ENCODE results near the gene EPHB1. TPM values are rescaled to one million over a fixed set of nuclear protein-coding genes. Genes with fewer than 3 reads are reported as not detected.

EPHB1 gene
- total RNA-seq, 1 donor from 2014 or later = 13.7 TPM

DNA sequence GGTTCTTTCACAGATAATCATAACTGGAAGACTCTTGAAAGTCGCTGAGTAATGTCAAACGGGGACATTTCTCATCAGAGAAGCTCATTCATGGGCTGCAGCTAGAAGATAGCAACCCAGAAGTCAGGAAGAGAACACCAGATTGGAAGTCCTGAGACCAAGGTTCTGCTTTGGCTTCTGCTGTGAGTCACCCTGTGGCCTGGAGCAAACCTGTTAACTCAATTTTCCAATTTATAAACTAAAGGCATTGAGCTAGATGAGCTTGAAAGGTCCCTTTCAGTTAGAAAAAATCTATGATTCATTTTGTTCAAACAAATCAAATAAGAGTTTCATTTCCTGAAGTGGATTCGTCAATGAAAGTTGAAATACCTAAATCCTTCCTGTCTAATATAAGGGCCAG is 402.2 kb downstream of the EPHB1 start:
- TF ChIP-seq, protein P1, sequence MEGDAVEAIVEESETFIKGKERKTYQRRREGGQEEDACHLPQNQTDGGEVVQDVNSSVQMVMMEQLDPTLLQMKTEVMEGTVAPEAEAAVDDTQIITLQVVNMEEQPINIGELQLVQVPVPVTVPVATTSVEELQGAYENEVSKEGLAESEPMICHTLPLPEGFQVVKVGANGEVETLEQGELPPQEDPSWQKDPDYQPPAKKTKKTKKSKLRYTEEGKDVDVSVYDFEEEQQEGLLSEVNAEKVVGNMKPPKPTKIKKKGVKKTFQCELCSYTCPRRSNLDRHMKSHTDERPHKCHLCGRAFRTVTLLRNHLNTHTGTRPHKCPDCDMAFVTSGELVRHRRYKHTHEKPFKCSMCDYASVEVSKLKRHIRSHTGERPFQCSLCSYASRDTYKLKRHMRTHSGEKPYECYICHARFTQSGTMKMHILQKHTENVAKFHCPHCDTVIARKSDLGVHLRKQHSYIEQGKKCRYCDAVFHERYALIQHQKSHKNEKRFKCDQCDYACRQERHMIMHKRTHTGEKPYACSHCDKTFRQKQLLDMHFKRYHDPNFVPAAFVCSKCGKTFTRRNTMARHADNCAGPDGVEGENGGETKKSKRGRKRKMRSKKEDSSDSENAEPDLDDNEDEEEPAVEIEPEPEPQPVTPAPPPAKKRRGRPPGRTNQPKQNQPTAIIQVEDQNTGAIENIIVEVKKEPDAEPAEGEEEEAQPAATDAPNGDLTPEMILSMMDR (conservative IDR thresholded peaks at IDR 0.05) = no peak
- peaks cover 12% of the 10 kb centered on the region for H3K36me3 Mint-ChIP-seq (ENCODE audit: low read depth)
- no peaks in the 10 kb centered on the region for H3K27me3 Mint-ChIP-seq (ENCODE audit: low read depth)
- H3K4me1 Mint-ChIP-seq = peaks cover 6% of the 10 kb centered on the region
- no peak for DNase-seq (ENCODE audit: low read depth, low spot score)
- no peak overlapping the region for H3K4me3 Mint-ChIP-seq
- H3K9me3 Mint-ChIP-seq = peaks cover 3% of the 10 kb centered on the region
- no peak overlapping the region for H3K27ac Mint-ChIP-seq (ENCODE audit: unreplicated experiment)

DNA sequence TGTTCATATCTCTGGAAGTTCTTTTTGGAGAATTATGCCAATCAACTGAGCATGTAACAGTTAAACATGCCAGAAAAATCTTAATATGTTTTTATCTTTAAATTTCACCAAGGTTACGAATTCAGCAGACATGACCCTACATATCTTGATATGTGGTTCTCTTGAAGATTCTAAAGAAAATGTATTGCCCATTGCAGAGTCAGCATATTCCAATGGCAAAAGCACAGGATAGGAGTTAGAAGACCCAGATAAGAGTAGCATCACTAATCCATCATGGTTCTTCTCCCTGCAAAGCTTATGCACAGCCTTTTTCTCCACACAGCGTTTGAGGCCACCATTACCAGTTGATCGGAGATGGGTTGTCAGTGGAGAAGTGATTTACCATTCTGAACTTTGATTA is 402.8 kb downstream of the EPHB1 start:
- no peaks in the 10 kb centered on the region for H3K27me3 Mint-ChIP-seq (ENCODE audit: low read depth)
- peaks cover under 1% of the 10 kb centered on the region for H3K4me1 Mint-ChIP-seq
- no peak overlapping the region for H3K27ac Mint-ChIP-seq (ENCODE audit: unreplicated experiment)
- no peak for DNase-seq (ENCODE audit: low read depth, low spot score)
- TF ChIP-seq, protein P1 (conservative IDR thresholded peaks at IDR 0.05) = no peak
- peaks cover 12% of the 10 kb centered on the region for H3K36me3 Mint-ChIP-seq (ENCODE audit: low read depth)
- H3K4me3 Mint-ChIP-seq = no peak overlapping the region
- H3K9me3 Mint-ChIP-seq = peaks cover 4% of the 10 kb centered on the region

DNA sequence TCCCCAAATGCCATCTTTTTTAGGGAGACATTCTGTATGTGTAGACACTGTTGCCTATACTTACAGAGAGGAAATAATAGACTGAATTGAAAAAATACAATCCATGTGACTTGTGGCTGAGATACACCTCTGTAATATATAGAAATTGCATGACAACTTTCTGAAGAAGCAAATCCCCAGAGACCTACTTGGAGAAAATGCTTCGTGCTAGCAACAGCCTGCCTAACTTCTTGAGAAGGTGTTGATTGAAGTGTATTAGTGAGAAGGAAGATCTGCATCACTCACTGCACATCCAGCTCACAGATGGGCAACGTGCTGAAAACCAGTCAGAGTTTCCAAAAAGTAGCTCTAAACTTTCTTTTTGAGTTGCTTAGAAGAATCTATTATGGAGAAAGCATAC is 404.1 kb downstream of the EPHB1 start:
- peaks cover 4% of the 10 kb centered on the region for H3K9me3 Mint-ChIP-seq
- no peak overlapping the region for H3K27ac Mint-ChIP-seq (ENCODE audit: unreplicated experiment)
- no peaks in the 10 kb centered on the region for H3K27me3 Mint-ChIP-seq (ENCODE audit: low read depth)
- TF ChIP-seq, protein P1 (conservative IDR thresholded peaks at IDR 0.05) = no peak
- H3K4me1 Mint-ChIP-seq = no peaks in the 10 kb centered on the region
- H3K4me3 Mint-ChIP-seq = no peak overlapping the region
- peaks cover 10% of the 10 kb centered on the region for H3K36me3 Mint-ChIP-seq (ENCODE audit: low read depth)
- DNase-seq (ENCODE audit: low read depth, low spot score) = no peak

DNA sequence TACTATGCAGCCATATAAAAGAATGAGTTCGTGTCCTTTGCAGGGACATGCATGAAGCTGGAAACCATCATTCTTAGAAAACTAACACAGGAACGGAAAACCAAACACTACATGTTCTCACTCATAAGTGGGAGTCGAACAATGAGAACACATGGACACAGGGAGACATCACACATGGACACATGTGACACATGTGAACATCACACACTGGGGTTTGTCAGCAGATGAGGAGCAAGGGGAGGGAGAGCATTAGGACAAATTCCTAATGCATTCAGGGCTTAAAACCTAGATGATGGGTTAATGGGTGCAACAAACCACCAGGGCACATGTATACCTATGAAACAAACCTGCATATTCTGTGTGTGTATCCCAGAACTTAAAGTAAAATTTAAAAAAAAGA is 408.0 kb downstream of the EPHB1 start:
- Mint-ChIP-seq H3K27ac (ENCODE audit: unreplicated experiment) (no peak overlapping the region), H3K4me1 (no peaks in the 10 kb centered on the region), H3K9me3 (peaks cover 4% of the 10 kb centered on the region), H3K36me3 (ENCODE audit: low read depth) (peaks cover 5% of the 10 kb centered on the region), H3K27me3 (ENCODE audit: low read depth) (no peaks in the 10 kb centered on the region), H3K4me3 (no peak overlapping the region)
- TF ChIP-seq, protein P1 (conservative IDR thresholded peaks at IDR 0.05) = no peak
- DNase-seq (ENCODE audit: low read depth, low spot score) = no peak

DNA sequence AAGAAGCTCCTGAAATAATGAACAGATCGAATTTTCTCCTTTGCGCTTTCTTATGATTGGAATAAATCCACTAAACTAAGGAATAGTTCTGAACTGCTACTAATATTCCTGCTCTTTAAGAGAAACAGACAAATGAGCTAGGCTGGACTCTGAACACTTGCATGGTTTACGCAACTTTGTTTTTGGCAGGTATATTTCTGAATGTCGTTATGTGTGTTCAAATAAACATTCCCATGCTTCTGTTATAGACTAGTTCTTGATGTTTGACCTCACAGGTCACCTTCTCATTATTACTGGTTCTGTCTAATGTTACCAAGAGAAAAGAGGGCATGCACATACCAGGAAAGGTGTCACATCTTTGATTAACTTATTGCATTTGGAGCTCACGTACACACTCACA is 418.2 kb downstream of the EPHB1 start:
- Mint-ChIP-seq H3K36me3 (ENCODE audit: low read depth) (no peaks in the 10 kb centered on the region), H3K27ac (ENCODE audit: unreplicated experiment) (no peak overlapping the region), H3K4me3 (no peak overlapping the region), H3K27me3 (ENCODE audit: low read depth) (no peaks in the 10 kb centered on the region), H3K9me3 (no peaks in the 10 kb centered on the region), H3K4me1 (peaks cover 19% of the 10 kb centered on the region)
- TF ChIP-seq, protein P1 (conservative IDR thresholded peaks at IDR 0.05) = no peak
- DNase-seq (ENCODE audit: low read depth, low spot score) = no peak

DNA sequence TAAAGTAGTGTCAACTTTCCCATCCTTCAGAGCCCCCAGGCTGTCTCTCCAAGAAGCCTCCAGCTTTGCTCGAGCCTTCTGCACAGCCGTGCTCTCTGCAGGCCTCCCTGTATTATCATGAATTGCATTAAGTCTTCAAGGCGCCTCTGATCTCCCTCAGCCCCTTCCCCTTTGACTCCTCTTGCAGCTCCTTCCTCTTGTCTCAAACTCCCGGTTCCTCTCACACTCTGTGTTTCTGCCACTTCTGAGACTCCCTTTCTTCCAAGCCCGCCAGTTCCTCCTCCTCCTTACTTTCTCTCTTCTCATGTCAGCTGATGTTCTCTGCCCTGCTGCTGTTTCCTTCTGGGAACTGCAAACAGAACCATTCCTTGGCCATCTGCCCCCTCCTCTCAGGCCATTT is 418.8 kb downstream of the EPHB1 start:
- no peaks in the 10 kb centered on the region for H3K9me3 Mint-ChIP-seq

More for the DNA sequence above, 418.8 kb downstream of the EPHB1 start:
- Mint-ChIP-seq H3K27me3 (ENCODE audit: low read depth) (no peaks in the 10 kb centered on the region), H3K27ac (ENCODE audit: unreplicated experiment) (peak overlapping the region; percentile 69), H3K4me3 (no peak overlapping the region), H3K4me1 (peaks cover 19% of the 10 kb centered on the region), H3K36me3 (ENCODE audit: low read depth) (no peaks in the 10 kb centered on the region)
- no peak for DNase-seq (ENCODE audit: low read depth, low spot score)
- TF ChIP-seq, protein P1 (conservative IDR thresholded peaks at IDR 0.05) = no peak

All from neural crest cell (in vitro differentiated cells).